Heart right ventricle (tissue), 16 donors: Measurements from ENCODE around the gene HOXA13. TPM values are rescaled to one million over a fixed set of nuclear protein-coding genes. Genes with fewer than 3 reads are reported as not detected.
A peak's percentile ranks its signal among the peaks of the same experiment; 100 is the strongest.

Experiments
- ATAC-seq, 8 donors: fragments of 200-7000 bp; cut with Tn5 transposase; one replicate each; pipeline ENCODE4 v1.9.1; 2020; ENCODE audit warnings: mild to moderate bottlenecking in 8 of 8, moderate library complexity in 8 of 8, moderate number of reproducible peaks in 1 of 8
- DNase-seq, 2 donors: peaks; one replicate each; pipeline ENCODE4 v3.0.0-alpha.2; 2020
- H3K27ac ChIP-seq, 10 donors: fragments of 200-600 bp; sonication (generic) in 2 of 10; one replicate each; pipeline versions ENCODE4 v1.5.0 to v1.8.0; 2020 to 2022; ENCODE audit warnings: mild to moderate bottlenecking in 3 of 10
- H3K27me3 ChIP-seq, 7 donors: fragments of 200-600 bp; one replicate each; pipeline ENCODE4 v1.8.0; 2021 to 2022; ENCODE audit warnings: mild to moderate bottlenecking in 2 of 7
- H3K36me3 ChIP-seq, 9 donors: fragments of 200-600 bp; sonication (generic) in 1 of 9; one replicate each; pipeline versions ENCODE4 v1.5.0 to v1.8.0; 2020 to 2022; ENCODE audit warnings: mild to moderate bottlenecking in 2 of 9
- H3K4me1 ChIP-seq, 9 donors: fragments of 200-600 bp; sonication (generic) in 1 of 9; one replicate each; pipeline versions ENCODE4 v1.5.0 to v1.8.0; 2020 to 2022; ENCODE audit warnings: mild to moderate bottlenecking in 4 of 9
- H3K4me3 ChIP-seq, 10 donors: fragments of 200-600 bp; sonication (generic) in 2 of 10; one replicate each; pipeline versions ENCODE4 v1.5.0 to v1.8.0; 2020 to 2022; ENCODE audit warnings: mild to moderate bottlenecking in 7 of 10, moderate library complexity in 2 of 10
- H3K9me3 ChIP-seq, 11 donors: fragments of 200-600 bp in 10 of 11; sonication (generic) in 2 of 11; one replicate each; pipeline versions ENCODE4 v1.5.0 to v1.8.0; 2013 to 2022; ENCODE audit warnings: mild to moderate bottlenecking in 2 of 11, control low read depth in 1 of 11, moderate library complexity in 1 of 11
- CTCF ChIP-seq, 9 donors: fragments of 200-600 bp; sonication (generic) in 2 of 9; IDR thresholded peaks; one replicate each; pipeline versions ENCODE4 v1.5.0 to v1.8.0; 2021 to 2022; ENCODE audit warnings: antibody characterized with exemption in 9 of 9, mild to moderate bottlenecking in 5 of 9, moderate library complexity in 1 of 9
- WGBS, 2 donors: extraction: QIAGEN DNeasy Blood & Tissue Kit; methylation state at CpG; one replicate each; pipeline ENCODE4 v1.1.7; 2013; ENCODE audit warnings: inconsistent platforms in 1 of 2; 5-methylcytosine and 5-hydroxymethylcytosine counted together
- intact Hi-C, 10 donors: fragments of 100-400 bp; cut with DNase I; formaldehyde crosslinking; loops; one replicate each; pipeline versions ENCODE4 v1.11.1 to v1.14.2; 2022
- polyA plus RNA-seq, 2 donors: library from polyadenylated mRNA; stranded (reverse); fragments of 200-250 nt; gene quantifications; one replicate each; pipeline ENCODE4 v1.2.3, GENCODE V29; 2013
- total RNA-seq, 10 donors: library from RNA; stranded (reverse); fragmentation: NEBNext Ultra II Directional in 3 of 10; extraction: Animal tissue kit (Norgen Biotek cat#: 25700) in 3 of 10; gene quantifications; one replicate each; pipeline versions ENCODE4 v1.2.1 to v1.2.4, GENCODE V29; 2021 to 2023
- donor health status: Arrhythmogenic right ventricular cardiomyopathy.
- donor health status: ischemic (EF 13 %, LVEDD 7.1; RV severe dilation, severe dysfunction).
- donor health status: healthy with polysubstance abuse.
- donor health status: DM: no; HTN: yes; CAD: no.
- donor health status: DM: no; HTN: no; CAD: no.
- donor health status: ischemic (EF 25% LVEDD 6.9; RV normal size, moderate dysfunction).
- donor health status: ischemic (EF 25% LVEDD 5.7; RV mildly dilated, moderate dysfunction).
- donor health status: healthy.
- donor health status: DM: yes; HTN: yes; CAD: no.
- donor health status: Ischemic cardiomyopathy.
- donor health status: ischemic (EF 35%, LVEDD 5.7; RV mildly dilated, moderate dysfunction).
- donor health status: nonischemic (EF 11% LVEDD 7.7; RV severe dilation, severe dysfunction).
- donor health status: DM: yes; HTN: yes; CAD: no.
- donor health status: PGD.
- donor health status: ischemic (EF 29% LVEDD 5.4; RV normal size, mild dysfunction).
- donor health status: nonischemic (EF 23%, LVEDD 6.1; RV moderate dilation, normal function).

The HOXA13 gene
- total and polyA plus RNA-seq, 12 donors: not detected

GRCh38 chr7:27192546-27193334, 7.2 kb downstream of the HOXA13 start:
- intact Hi-C loops: loop anchor here in 7 of 10 donors (5.0 to 10.0 kb wide), 5 partner anchors 582 to 902 kb away; no protein-coding TSS in a partner anchor
- peaks cover 61 to 100% (median 100%) of the 10 kb centered on the region in 7 donors for H3K27me3 ChIP-seq
- no peak for DNase-seq
- ATAC-seq: peak in 3 of 8 donors; percentile 32 to 57 (median 46)
- no peak overlapping the region for H3K27ac ChIP-seq
- peak in 1 of 9 donors; percentile 17 for TF ChIP-seq CTCF (IDR thresholded peaks at IDR 0.05)
- 1 to 3% methylated on average over 78 of the region's 78 CpGs for WGBS, 2 donors
- H3K9me3 ChIP-seq: no peaks in the 10 kb centered on the region
- peak overlapping the region; percentile 9 to 41 (median 28) for H3K4me3 ChIP-seq
- no peaks in the 10 kb centered on the region for H3K36me3 ChIP-seq
- peaks cover 14 to 41% (median 30%) of the 10 kb centered on the region in 9 donors for H3K4me1 ChIP-seq

- no peak for TF ChIP-seq CTCF (IDR thresholded peaks at IDR 0.05)
- DNase-seq: no peak
- ATAC-seq: no peak
- peak overlapping the region in 7 of 10 donors; percentile 9 to 41 (median 30) for H3K4me3 ChIP-seq
- peaks cover 62 to 100% (median 100%) of the 10 kb centered on the region in 7 donors for H3K27me3 ChIP-seq
- 10 to 15% methylated on average over 42 of the region's 42 CpGs for WGBS, 2 donors
- intact Hi-C loops: loop anchor here in 7 of 10 donors (5.0 to 10.0 kb wide), 5 partner anchors 583 to 903 kb away; no protein-coding TSS in a partner anchor
- no peaks in the 10 kb centered on the region for H3K36me3 ChIP-seq
- H3K27ac ChIP-seq: no peak overlapping the region
- no peaks in the 10 kb centered on the region for H3K9me3 ChIP-seq
- H3K4me1 ChIP-seq: peaks cover 14 to 43% (median 32%) of the 10 kb centered on the region in 9 donors
Observed at GRCh38 chr7:27191833-27192545, 7.9 kb downstream of the HOXA13 start.

- Histone ChIP-seq H3K4me3 (no peak overlapping the region), H3K27ac (no peak overlapping the region), H3K9me3 (no peaks in the 10 kb centered on the region), H3K4me1 (peaks cover 14 to 43% (median 30%) of the 10 kb centered on the region in 9 donors), H3K27me3 (peaks cover 62 to 100% (median 100%) of the 10 kb centered on the region in 7 donors), H3K36me3 (no peaks in the 10 kb centered on the region)
- intact Hi-C loops: loop anchor here in 7 of 10 donors (5.0 to 10.0 kb wide), 5 partner anchors 584 to 904 kb away; no protein-coding TSS in a partner anchor
- ATAC-seq: no peak
- no peak for DNase-seq
- TF ChIP-seq CTCF (IDR thresholded peaks at IDR 0.05): no peak
- 26 to 36% methylated on average over 15 of the region's 15 CpGs for WGBS, 2 donors
Observed at GRCh38 chr7:27191161-27191731, 8.6 kb downstream of the HOXA13 start.
